HCT116 (cell line): ENCODE data around the gene PHKB. TPM values are rescaled to one million over a fixed set of nuclear protein-coding genes. Genes with fewer than 3 reads are reported as not detected.

Source experiments
- ATAC-seq: fragments of 200-7000 bp; cut with Tn5 transposase; 2 replicates; pipeline ENCODE4 v1.9.1; 2020; ENCODE audit warnings: mild to moderate bottlenecking, moderate library complexity
- BruUV-seq: library from RNA; stranded (reverse); fragments of 400-500 nt; replicated peaks from 2 replicates; lab custom pipeline; 2021; lab: Mats Ljungman, UMichigan
- CTCF ChIA-PET: fragments of 300-600 bp; sonication (Branson Sonifier 250); formaldehyde crosslinking; loops from one replicate; lab custom pipeline; 2021; ENCODE audit warnings: antibody characterized with exemption; lab: Charles Lee
- POLR2A ChIA-PET: fragments of 300-600, 350-600 bp; sonication (Branson Sonifier 250); formaldehyde crosslinking; loops from one replicate; lab custom pipeline; 2021; ENCODE audit warnings: antibody characterized with exemption; lab: Charles Lee
- RAD21 ChIA-PET, 2 experiments: fragments of 300-600 bp; sonication (Branson Sonifier 250); formaldehyde crosslinking; loops; one replicate each; lab custom pipeline; 2023; ENCODE audit warnings: low total read pairs in 2 of 2; ENCODE audit not compliant: uncharacterized antibody in 2 of 2, unreplicated experiment in 2 of 2, low non-redundant PET in 1 of 2; lab: Charles Lee
- DNase-seq: peaks from one replicate; pipeline ENCODE4 v3.0.0-alpha.2; 2010; ENCODE audit warnings: low read depth, low spot score
- H2AFZ ChIP-seq: fragments of 200-600 bp; shearing (Covaris generic), sonication (generic); 2 replicates; pipeline ENCODE4 v1.6.1; 2017; ENCODE audit warnings: low read depth, mixed run types, mixed read lengths, antibody characterized with exemption, low read length; ENCODE audit not compliant: poor library complexity, severe bottlenecking
- H3K27ac ChIP-seq: 2 replicates; pipeline ENCODE4 v1.5.1; 2012; ENCODE audit warnings: low read depth, low read length
- H3K27me3 ChIP-seq: fragments of 200-600 bp; sonication (generic); 2 replicates; pipeline ENCODE4 v1.6.1; 2016; ENCODE audit warnings: mixed run types, low read length, mixed read lengths; ENCODE audit not compliant: insufficient read depth
- H3K36me3 ChIP-seq, 2 experiments: fragments of 200-500 bp in 1 of 2; fragments of 200-600 bp in 1 of 2; sonication (Bioruptor generic) in 1 of 2; sonication (generic) in 1 of 2; 2 replicates each; pipeline versions ENCODE4 v1.5.1 to v1.6.1; 2014 to 2016; ENCODE audit warnings: low read length in 2 of 2, inconsistent platforms in 1 of 2, mixed read lengths in 1 of 2, mixed run types in 1 of 2; ENCODE audit not compliant: insufficient read depth in 2 of 2, control insufficient read depth in 1 of 2
- H3K4me1 ChIP-seq, 2 experiments: fragments of 200-600 bp in 1 of 2; sonication (generic) in 1 of 2; 2 replicates each; pipeline versions ENCODE4 v1.5.1 to v1.6.1; 2012 to 2017; ENCODE audit warnings: low read length in 2 of 2, inconsistent platforms in 1 of 2, mild to moderate bottlenecking in 1 of 2, mixed read lengths in 1 of 2, mixed run types in 1 of 2, moderate library complexity in 1 of 2; ENCODE audit not compliant: insufficient read depth in 2 of 2, control insufficient read depth in 1 of 2
- H3K4me2 ChIP-seq: fragments of 200-600 bp; sonication (generic); 2 replicates; pipeline ENCODE4 v1.6.1; 2017; ENCODE audit warnings: mixed run types, low read length, mixed read lengths
- H3K4me3 ChIP-seq, 2 experiments: fragments of 200-600 bp in 1 of 2; sonication (generic) in 1 of 2; replicated peaks in 1 of 2; 2 replicates each; pipeline ENCODE4 v1.5.1; 2011 to 2016; ENCODE audit warnings: low read length in 2 of 2, control low read depth in 1 of 2, low read depth in 1 of 2, mild to moderate bottlenecking in 1 of 2, mixed read lengths in 1 of 2, mixed run types in 1 of 2
- H3K79me2 ChIP-seq: fragments of 200-600 bp; sonication (generic); 2 replicates; pipeline ENCODE4 v1.6.1; 2017; ENCODE audit warnings: mild to moderate bottlenecking, mixed run types, low read length, moderate library complexity, mixed read lengths; ENCODE audit not compliant: insufficient read depth
- H3K9ac ChIP-seq: fragments of 200-600 bp; sonication (generic); 2 replicates; pipeline ENCODE4 v1.6.1; 2016; ENCODE audit warnings: low read length, mixed read lengths
- H3K9me2 ChIP-seq: fragments of 200-600 bp; sonication (generic), shearing (Covaris generic); 2 replicates; pipeline ENCODE4 v1.6.1; 2017; ENCODE audit warnings: mixed run types, mild to moderate bottlenecking, moderate library complexity; ENCODE audit not compliant: insufficient read depth
- H3K9me3 ChIP-seq, 2 experiments: fragments of 200-500 bp in 1 of 2; fragments of 200-600 bp in 1 of 2; sonication (Bioruptor generic) in 1 of 2; sonication (generic) in 1 of 2; 2 replicates each; pipeline ENCODE4 v1.6.1; 2014 to 2017; ENCODE audit warnings: low read length in 2 of 2, mixed read lengths in 2 of 2, inconsistent platforms in 1 of 2, low read depth in 1 of 2, mild to moderate bottlenecking in 1 of 2, mixed run types in 1 of 2, moderate library complexity in 1 of 2; ENCODE audit not compliant: control insufficient read depth in 1 of 2, insufficient read depth in 1 of 2
- H4K20me1 ChIP-seq: fragments of 200-600 bp; sonication (generic), shearing (Covaris generic); 2 replicates; pipeline ENCODE4 v1.6.1; 2017; ENCODE audit warnings: mixed run types, mild to moderate bottlenecking, moderate library complexity; ENCODE audit not compliant: insufficient read depth
- CBX3 ChIP-seq: IDR thresholded peaks from 2 replicates; pipeline ENCODE4 v1.6.1; 2012; ENCODE audit warnings: low read depth
- ELF1 ChIP-seq: IDR thresholded peaks from 2 replicates; pipeline ENCODE4 v1.6.1; 2012; ENCODE audit warnings: low read depth, borderline replicate concordance
- EZH2 ChIP-seq: fragments of 200-600 bp; sonication (generic); IDR thresholded peaks from 2 replicates; pipeline ENCODE4 v1.6.1; 2017; ENCODE audit warnings: antibody characterized with exemption, mixed run types
- EZH2phosphoT487 ChIP-seq: fragments of 200-600 bp; IDR thresholded peaks from 2 replicates; pipeline ENCODE4 v1.6.1; 2018; ENCODE audit warnings: antibody characterized with exemption, borderline replicate concordance
- JUND ChIP-seq: IDR thresholded peaks from 2 replicates; pipeline ENCODE4 v1.6.1; 2012
- POLR2A ChIP-seq: IDR thresholded peaks from 2 replicates; pipeline ENCODE4 v1.7.0; 2011; ENCODE audit warnings: borderline replicate concordance; ENCODE audit not compliant: insufficient read depth, insufficient read length; ENCODE audit errors: extremely low read depth
- POLR2AphosphoS5 ChIP-seq: IDR thresholded peaks from 2 replicates; pipeline ENCODE4 v1.6.1; 2011; ENCODE audit warnings: mild to moderate bottlenecking, low read depth, low read length, moderate library complexity
- SP1 ChIP-seq: IDR thresholded peaks from 2 replicates; pipeline ENCODE4 v1.6.1; 2012; ENCODE audit warnings: low read depth
- SRF ChIP-seq: IDR thresholded peaks from 2 replicates; pipeline ENCODE4 v1.6.1; 2012; ENCODE audit warnings: low read depth
- TCF7L2 ChIP-seq: IDR thresholded peaks from 2 replicates; pipeline ENCODE4 v1.7.0; 2011; ENCODE audit warnings: borderline replicate concordance, inconsistent platforms; ENCODE audit not compliant: insufficient read depth, insufficient read length; ENCODE audit errors: extremely low read depth
- YY1 ChIP-seq: IDR thresholded peaks from 2 replicates; pipeline ENCODE4 v1.6.1; 2011; ENCODE audit warnings: low read length, low read depth, moderate library complexity, mild to moderate bottlenecking; ENCODE audit not compliant: insufficient replicate concordance; ENCODE audit errors: extremely low read depth
- ZFX ChIP-seq: fragments of 450-650 bp; IDR thresholded peaks from 2 replicates; pipeline ENCODE4 v1.6.1; 2017
- ZNF274 ChIP-seq: fragments of 200-500 bp; sonication (Bioruptor generic); IDR thresholded peaks from 2 replicates; pipeline ENCODE4 v1.6.1; 2014; ENCODE audit warnings: mild to moderate bottlenecking, low read depth, low read length, inconsistent platforms
- intact Hi-C: fragments of 100-400 bp; cut with micrococcal nuclease; formaldehyde crosslinking; loops from 2 replicates; pipeline ENCODE4 v1.10.0; 2022
- total RNA-seq: library from RNA; stranded (reverse); gene quantifications from one replicate; pipeline ENCODE4 v1.2.1, GENCODE V29; 2021; ENCODE audit not compliant: unreplicated experiment
- TF ChIP-seq, protein P1 (sequence below): IDR thresholded peaks from 2 replicates; pipeline ENCODE4 v1.6.1; 2012; ENCODE audit warnings: low read depth
- TF ChIP-seq, protein P2 (sequence below): IDR thresholded peaks from 2 replicates; pipeline ENCODE4 v1.6.1; 2012
- TF ChIP-seq, protein P3 (sequence below): IDR thresholded peaks from 2 replicates; pipeline ENCODE4 v1.6.1; 2012

Gene PHKB
- total RNA-seq, 1 experiment from 2014 or later, result 30.5 TPM

DNA sequence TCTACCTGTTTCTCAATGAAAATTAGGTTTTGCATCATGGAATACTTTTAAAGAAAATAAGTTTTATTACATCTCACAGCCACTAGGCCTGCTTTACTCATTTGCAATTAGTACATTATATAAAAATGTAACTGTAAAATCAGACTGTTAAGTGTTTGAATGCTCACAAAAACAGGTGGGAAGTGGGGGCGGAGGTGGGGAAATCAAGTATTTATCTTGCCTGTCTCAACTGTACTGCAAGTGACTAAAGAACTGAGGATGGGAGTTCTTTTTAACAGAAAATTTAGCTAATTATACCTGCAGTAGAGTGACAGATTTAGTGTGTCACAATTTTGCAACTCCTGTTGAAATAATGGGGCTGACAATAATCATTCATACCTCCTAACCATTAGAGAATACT lies 34.3 kb upstream of the PHKB start:
- H3K79me2 ChIP-seq, result no peaks in the 10 kb centered on the region
- intact Hi-C loops, result no loop called here
- RAD21 ChIA-PET, result no interaction called here

DNA sequence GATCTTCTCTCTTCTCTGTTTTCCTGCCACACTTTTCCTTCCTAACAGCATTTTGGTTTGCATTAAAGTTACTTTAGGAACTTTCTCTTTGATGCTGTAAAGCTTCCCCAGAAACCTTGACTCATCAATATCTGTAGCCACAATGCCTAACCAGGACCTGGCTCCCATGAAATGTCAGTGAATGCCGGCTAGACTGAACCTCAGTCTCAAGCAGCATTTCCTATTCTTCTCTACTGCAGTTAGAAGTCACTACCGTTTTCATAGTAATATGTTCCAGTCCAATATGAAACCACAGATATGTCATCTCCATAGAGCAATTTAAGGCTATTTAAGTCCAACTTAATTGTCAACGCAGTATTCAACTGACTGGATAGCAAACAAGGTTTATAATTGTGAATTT lies 29.2 kb upstream of the PHKB start:
- no TSS peak for BruUV-seq
- H3K79me2 ChIP-seq, result no peaks in the 10 kb centered on the region
- RAD21 ChIA-PET, result no interaction called here
- CTCF ChIA-PET, result no interaction called here
- H3K4me1 ChIP-seq, result no peaks in the 10 kb centered on the region
- intact Hi-C loops, result no loop called here
- H3K36me3 ChIP-seq, result no peaks in the 10 kb centered on the region
- ATAC-seq, result no peak
- H3K27me3 ChIP-seq, result no peaks in the 10 kb centered on the region
- H3K27ac ChIP-seq, result no peak overlapping the region
- no peak overlapping the region for H2AFZ ChIP-seq
- H3K9me3 ChIP-seq, result no peaks in the 10 kb centered on the region
- H3K4me3 ChIP-seq, result no peak overlapping the region
- no peak for TF ChIP-seq POLR2AphosphoS5
- no peak for TF ChIP-seq ZNF274
- TF ChIP-seq YY1, result no peak
- no peak for TF ChIP-seq ZFX
- no peak for TF ChIP-seq CBX3
- TF ChIP-seq SP1, result no peak
- no peak for TF ChIP-seq ELF1
- TF ChIP-seq, protein P1, sequence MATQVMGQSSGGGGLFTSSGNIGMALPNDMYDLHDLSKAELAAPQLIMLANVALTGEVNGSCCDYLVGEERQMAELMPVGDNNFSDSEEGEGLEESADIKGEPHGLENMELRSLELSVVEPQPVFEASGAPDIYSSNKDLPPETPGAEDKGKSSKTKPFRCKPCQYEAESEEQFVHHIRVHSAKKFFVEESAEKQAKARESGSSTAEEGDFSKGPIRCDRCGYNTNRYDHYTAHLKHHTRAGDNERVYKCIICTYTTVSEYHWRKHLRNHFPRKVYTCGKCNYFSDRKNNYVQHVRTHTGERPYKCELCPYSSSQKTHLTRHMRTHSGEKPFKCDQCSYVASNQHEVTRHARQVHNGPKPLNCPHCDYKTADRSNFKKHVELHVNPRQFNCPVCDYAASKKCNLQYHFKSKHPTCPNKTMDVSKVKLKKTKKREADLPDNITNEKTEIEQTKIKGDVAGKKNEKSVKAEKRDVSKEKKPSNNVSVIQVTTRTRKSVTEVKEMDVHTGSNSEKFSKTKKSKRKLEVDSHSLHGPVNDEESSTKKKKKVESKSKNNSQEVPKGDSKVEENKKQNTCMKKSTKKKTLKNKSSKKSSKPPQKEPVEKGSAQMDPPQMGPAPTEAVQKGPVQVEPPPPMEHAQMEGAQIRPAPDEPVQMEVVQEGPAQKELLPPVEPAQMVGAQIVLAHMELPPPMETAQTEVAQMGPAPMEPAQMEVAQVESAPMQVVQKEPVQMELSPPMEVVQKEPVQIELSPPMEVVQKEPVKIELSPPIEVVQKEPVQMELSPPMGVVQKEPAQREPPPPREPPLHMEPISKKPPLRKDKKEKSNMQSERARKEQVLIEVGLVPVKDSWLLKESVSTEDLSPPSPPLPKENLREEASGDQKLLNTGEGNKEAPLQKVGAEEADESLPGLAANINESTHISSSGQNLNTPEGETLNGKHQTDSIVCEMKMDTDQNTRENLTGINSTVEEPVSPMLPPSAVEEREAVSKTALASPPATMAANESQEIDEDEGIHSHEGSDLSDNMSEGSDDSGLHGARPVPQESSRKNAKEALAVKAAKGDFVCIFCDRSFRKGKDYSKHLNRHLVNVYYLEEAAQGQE, result no peak
- TF ChIP-seq SRF, result no peak
- no peak for TF ChIP-seq JUND
- no peak for TF ChIP-seq TCF7L2
- TF ChIP-seq, protein P2, sequence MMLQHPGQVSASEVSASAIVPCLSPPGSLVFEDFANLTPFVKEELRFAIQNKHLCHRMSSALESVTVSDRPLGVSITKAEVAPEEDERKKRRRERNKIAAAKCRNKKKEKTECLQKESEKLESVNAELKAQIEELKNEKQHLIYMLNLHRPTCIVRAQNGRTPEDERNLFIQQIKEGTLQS, result no peak
- TF ChIP-seq EZH2, result no peak
- no peak for TF ChIP-seq EZH2phosphoT487
- TF ChIP-seq POLR2A, result no peak
- no peak for DNase-seq
- H3K9me2 ChIP-seq, result no peaks in the 10 kb centered on the region
- H3K9ac ChIP-seq, result no peak overlapping the region
- POLR2A ChIA-PET, result no interaction called here
- no peaks in the 10 kb centered on the region; the same call in 1 of the 2 replicates for H4K20me1 ChIP-seq
- H3K4me2 ChIP-seq, result no peak overlapping the region

More for the DNA sequence above, 34.3 kb upstream of the PHKB start:
- no peak overlapping the region for H3K4me3 ChIP-seq
- DNase-seq, result no peak
- H3K27me3 ChIP-seq, result no peaks in the 10 kb centered on the region
- H3K9ac ChIP-seq, result no peak overlapping the region
- no peak for ATAC-seq
- no peak overlapping the region for H2AFZ ChIP-seq
- H3K9me3 ChIP-seq, result no peaks in the 10 kb centered on the region
- H3K36me3 ChIP-seq, result no peaks in the 10 kb centered on the region
- POLR2A ChIA-PET, result no interaction called here
- H3K4me1 ChIP-seq, result no peaks in the 10 kb centered on the region
- no peak overlapping the region for H3K27ac ChIP-seq
- TF ChIP-seq, protein P3, sequence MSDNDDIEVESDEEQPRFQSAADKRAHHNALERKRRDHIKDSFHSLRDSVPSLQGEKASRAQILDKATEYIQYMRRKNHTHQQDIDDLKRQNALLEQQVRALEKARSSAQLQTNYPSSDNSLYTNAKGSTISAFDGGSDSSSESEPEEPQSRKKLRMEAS, result no peak
- TF ChIP-seq YY1 (no peak), CBX3 (no peak)
- no peaks in the 10 kb centered on the region for H3K9me2 ChIP-seq
- no peaks in the 10 kb centered on the region for H4K20me1 ChIP-seq
- CTCF ChIA-PET, result no interaction called here
- BruUV-seq, result no TSS peak
- no peak overlapping the region for H3K4me2 ChIP-seq
